Measurements from ENCODE around the gene STX16. TPM values are rescaled to one million over a fixed set of nuclear protein-coding genes. Genes with fewer than 3 reads are reported as not detected.
A peak's percentile ranks its signal among the peaks of the same experiment; 100 is the strongest.

Gene STX16
- total and polyA plus RNA-seq, 8 donors = 12.8 to 179 (median 52.2) TPM

GRCh38 chr20:58651559-58651945, 469 bp downstream of the STX16 start:
- Histone ChIP-seq H3K36me3 (peaks cover 0 to 7% (median 0%) of the 10 kb centered on the region in 4 donors), H3K4me3 (peak overlapping the region; percentile 87 to 99 (median 91)), H3K27ac (peak overlapping the region; percentile 88 to 99 (median 95)), H3K9me3 (no peaks in the 10 kb centered on the region), H3K27me3 (no peaks in the 10 kb centered on the region), H3K4me1 (peaks cover 35 to 71% (median 47%) of the 10 kb centered on the region in 4 donors)
- WGBS, 5 donors = 0 to 1% (median 0%) methylated on average over 17 to 18 of the region's 18 CpGs
- TF ChIP-seq POLR2AphosphoS5 (IDR thresholded peaks at IDR 0.05) = no peak
- no peak for TF ChIP-seq CTCF (IDR thresholded peaks at IDR 0.05)
- no peak for TF ChIP-seq EP300 (IDR thresholded peaks at IDR 0.05)
- TF ChIP-seq POLR2A (IDR thresholded peaks at IDR 0.05) = no peak
- intact Hi-C loops (cut with DNase I; ENCODE audit: low total_unique reads) = no loop called here
- peak in 1 of 2 donors; percentile 95 for DNase-seq

GRCh38 chr20:58651946-58652605, 993 bp downstream of the STX16 start:
- peaks cover 0 to 7% (median 0%) of the 10 kb centered on the region in 4 donors for H3K36me3 ChIP-seq
- TF ChIP-seq POLR2A (IDR thresholded peaks at IDR 0.05) = no peak
- TF ChIP-seq EP300 (IDR thresholded peaks at IDR 0.05) = no peak
- peak in 1 of 3 donors; percentile 48 for TF ChIP-seq POLR2AphosphoS5 (IDR thresholded peaks at IDR 0.05)
- no peaks in the 10 kb centered on the region for H3K27me3 ChIP-seq
- intact Hi-C loops (cut with DNase I; ENCODE audit: low total_unique reads) = no loop called here
- peaks cover 38 to 75% (median 52%) of the 10 kb centered on the region in 4 donors for H3K4me1 ChIP-seq
- WGBS, 5 donors = 0 to 1% (median 1%) methylated on average over 30 of the region's 30 CpGs
- H3K9me3 ChIP-seq = no peaks in the 10 kb centered on the region
- H3K4me3 ChIP-seq = peak overlapping the region; percentile 87 to 99 (median 91)
- DNase-seq = peak; percentile 66 to 90
- H3K27ac ChIP-seq = peak overlapping the region; percentile 88 to 99 (median 95)

GRCh38 chr20:58652606-58653294, 1.7 kb downstream of the STX16 start:
- 5 to 9% (median 6%) methylated on average over 12 of the region's 12 CpGs for WGBS, 5 donors
- no peak for TF ChIP-seq POLR2AphosphoS5 (IDR thresholded peaks at IDR 0.05)
- no peak for TF ChIP-seq CTCF (IDR thresholded peaks at IDR 0.05)
- TF ChIP-seq EP300 (IDR thresholded peaks at IDR 0.05) = no peak
- TF ChIP-seq POLR2A (IDR thresholded peaks at IDR 0.05) = no peak
- intact Hi-C loops (cut with DNase I; ENCODE audit: low total_unique reads) = no loop called here
- H3K4me1 ChIP-seq = peaks cover 38 to 75% (median 55%) of the 10 kb centered on the region in 4 donors
- no peaks in the 10 kb centered on the region for H3K9me3 ChIP-seq
- peak in 1 of 2 donors; percentile 35 for DNase-seq
- H3K27me3 ChIP-seq = no peaks in the 10 kb centered on the region
- peak overlapping the region; percentile 88 to 99 (median 95) for H3K27ac ChIP-seq
- peaks cover 0 to 7% (median 0%) of the 10 kb centered on the region in 4 donors for H3K36me3 ChIP-seq
- H3K4me3 ChIP-seq = peak overlapping the region; percentile 87 to 99 (median 91)

- Histone ChIP-seq H3K9me3 (no peaks in the 10 kb centered on the region), H3K4me3 (no peak overlapping the region), H3K36me3 (peaks cover 0 to 7% (median 0%) of the 10 kb centered on the region in 4 donors), H3K4me1 (peaks cover 36 to 78% (median 61%) of the 10 kb centered on the region in 4 donors), H3K27ac (no peak overlapping the region), H3K27me3 (no peaks in the 10 kb centered on the region)
- intact Hi-C loops (cut with DNase I; ENCODE audit: low total_unique reads) = no loop called here
- TF ChIP-seq POLR2A (IDR thresholded peaks at IDR 0.05) (no peak), POLR2AphosphoS5 (IDR thresholded peaks at IDR 0.05) (no peak)
- 82 to 83% (median 82%) methylated on average over 4 of the region's 4 CpGs for WGBS, 5 donors
- DNase-seq = no peak
These were observed 3.3 kb downstream of the STX16 start for GRCh38 chr20:58654337-58654736.

GRCh38 chr20:58655328-58656107, 4.4 kb downstream of the STX16 start:
- intact Hi-C loops (cut with DNase I; ENCODE audit: low total_unique reads) = no loop called here
- Histone ChIP-seq H3K27ac (no peak overlapping the region), H3K27me3 (no peaks in the 10 kb centered on the region), H3K4me1 (peaks cover 29 to 77% (median 60%) of the 10 kb centered on the region in 4 donors), H3K36me3 (peaks cover 0 to 7% (median 4%) of the 10 kb centered on the region in 4 donors), H3K9me3 (no peaks in the 10 kb centered on the region), H3K4me3 (no peak overlapping the region)
- WGBS, 5 donors = 60 to 65% (median 64%) methylated on average over 6 of the region's 6 CpGs
- DNase-seq = no peak
- TF ChIP-seq CTCF (IDR thresholded peaks at IDR 0.05) (no peak), EP300 (IDR thresholded peaks at IDR 0.05) (no peak), POLR2AphosphoS5 (IDR thresholded peaks at IDR 0.05) (no peak), POLR2A (IDR thresholded peaks at IDR 0.05) (no peak)

Measured in stomach (tissue), 9 donors.